Adrenal gland (tissue), 5 donors: ENCODE results near the gene SPINK9.

Source experiments
- POLR2A ChIP-seq, 2 donors: fragments of 450-650 bp; IDR thresholded peaks; one replicate each; pipeline ENCODE4 v1.6.1; 2017; ENCODE audit warnings: antibody characterized with exemption in 2 of 2, mild to moderate bottlenecking in 2 of 2, moderate library complexity in 1 of 2
- TF ChIP-seq, protein P1 (sequence below), 6 experiments: fragments of 450-650 bp in 4 of 6; fragments of 200-600 bp in 2 of 6; sonication (generic) in 1 of 6; IDR thresholded peaks; 1 replicate in 5 of 6; 2 replicates in 1 of 6; pipeline versions ENCODE4 v1.5.1 to v1.8.0; 2016 to 2021; ENCODE audit warnings: antibody characterized with exemption in 6 of 6, mild to moderate bottlenecking in 2 of 6, moderate library complexity in 1 of 6
- donor health status: DM: no; HTN: no; CAD: no.

DNA sequence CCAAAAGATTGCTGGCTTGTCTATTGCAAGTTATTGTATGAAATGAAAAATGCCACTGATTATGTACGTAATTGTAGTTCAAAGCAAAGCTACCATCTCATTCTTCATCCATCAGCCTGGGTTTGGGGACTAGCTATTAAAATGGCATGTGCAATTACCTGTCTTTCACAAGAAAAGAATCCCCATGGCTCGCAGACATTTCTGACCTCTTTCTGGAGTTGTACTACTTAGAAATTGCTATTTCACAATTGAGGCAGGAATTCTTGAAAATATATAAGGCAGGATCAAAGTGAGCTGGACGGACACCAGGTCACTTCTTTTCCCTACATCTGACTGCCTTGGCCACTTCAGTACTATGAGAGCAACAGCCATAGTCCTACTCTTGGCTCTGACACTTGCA, at the start of gene SPINK9:
- TF ChIP-seq, protein P1, sequence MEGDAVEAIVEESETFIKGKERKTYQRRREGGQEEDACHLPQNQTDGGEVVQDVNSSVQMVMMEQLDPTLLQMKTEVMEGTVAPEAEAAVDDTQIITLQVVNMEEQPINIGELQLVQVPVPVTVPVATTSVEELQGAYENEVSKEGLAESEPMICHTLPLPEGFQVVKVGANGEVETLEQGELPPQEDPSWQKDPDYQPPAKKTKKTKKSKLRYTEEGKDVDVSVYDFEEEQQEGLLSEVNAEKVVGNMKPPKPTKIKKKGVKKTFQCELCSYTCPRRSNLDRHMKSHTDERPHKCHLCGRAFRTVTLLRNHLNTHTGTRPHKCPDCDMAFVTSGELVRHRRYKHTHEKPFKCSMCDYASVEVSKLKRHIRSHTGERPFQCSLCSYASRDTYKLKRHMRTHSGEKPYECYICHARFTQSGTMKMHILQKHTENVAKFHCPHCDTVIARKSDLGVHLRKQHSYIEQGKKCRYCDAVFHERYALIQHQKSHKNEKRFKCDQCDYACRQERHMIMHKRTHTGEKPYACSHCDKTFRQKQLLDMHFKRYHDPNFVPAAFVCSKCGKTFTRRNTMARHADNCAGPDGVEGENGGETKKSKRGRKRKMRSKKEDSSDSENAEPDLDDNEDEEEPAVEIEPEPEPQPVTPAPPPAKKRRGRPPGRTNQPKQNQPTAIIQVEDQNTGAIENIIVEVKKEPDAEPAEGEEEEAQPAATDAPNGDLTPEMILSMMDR (IDR thresholded peaks at IDR 0.05): no peak
- no peak for TF ChIP-seq POLR2A (IDR thresholded peaks at IDR 0.05)
